CD14-positive monocyte (primary cell): Measurements from ENCODE around the gene FANCC. TPM values are rescaled to one million over a fixed set of nuclear protein-coding genes. Genes with fewer than 3 reads are reported as not detected.

ENCODE experiments used
- DNase-seq, 3 donors: peaks; one replicate each; pipeline ENCODE4 v3.0.0-alpha.2; 2011 to 2022
- H2AFZ ChIP-seq: 2 replicates; pipeline ENCODE4 v1.6.0; 2012; ENCODE audit warnings: mild to moderate bottlenecking, low read depth, low read length, inconsistent platforms; ENCODE audit not compliant: insufficient read depth, poor library complexity, severe bottlenecking
- H3K27ac ChIP-seq, 2 donors: 1 replicate in 1 of 2; 2 replicates in 1 of 2; pipeline ENCODE4 v1.5.1; 2012 to 2013; ENCODE audit warnings: low read length in 2 of 2, control low read depth in 1 of 2, inconsistent platforms in 1 of 2, low read depth in 1 of 2, mild to moderate bottlenecking in 1 of 2
- H3K27me3 ChIP-seq, 2 donors: one replicate each; pipeline versions ENCODE4 v1.6.0 to v1.6.1; 2011 to 2013; ENCODE audit warnings: low read length in 2 of 2; ENCODE audit not compliant: control insufficient read depth in 2 of 2, insufficient read depth in 2 of 2
- H3K36me3 ChIP-seq, 2 donors: replicated peaks in 1 of 2; 1 replicate in 1 of 2; 2 replicates in 1 of 2; pipeline versions ENCODE4 v1.5.1 to v1.6.1; 2012 to 2013; ENCODE audit warnings: low read length in 2 of 2, control low read depth in 1 of 2, inconsistent platforms in 1 of 2, mild to moderate bottlenecking in 1 of 2; ENCODE audit not compliant: insufficient read depth in 2 of 2, control insufficient read depth in 1 of 2
- H3K4me1 ChIP-seq, 2 donors: 1 replicate in 1 of 2; 2 replicates in 1 of 2; pipeline versions ENCODE4 v1.5.1 to v1.6.1; 2012 to 2013; ENCODE audit warnings: low read length in 2 of 2, control low read depth in 1 of 2, inconsistent platforms in 1 of 2, mild to moderate bottlenecking in 1 of 2, moderate library complexity in 1 of 2; ENCODE audit not compliant: insufficient read depth in 2 of 2, control insufficient read depth in 1 of 2
- H3K4me2 ChIP-seq: replicated peaks from 2 replicates; pipeline ENCODE3; 2012; ENCODE audit warnings: low read length, moderate library complexity, mild to moderate bottlenecking; ENCODE audit not compliant: poor library complexity, severe bottlenecking; ENCODE audit errors: extremely low read depth
- H3K4me3 ChIP-seq, 3 experiments: fragments of 200-600 bp in 1 of 3; sonication (generic) in 1 of 3; replicated peaks in 1 of 3; 1 replicate in 2 of 3; 2 replicates in 1 of 3; pipeline ENCODE4 v1.5.1; 2011 to 2013; ENCODE audit warnings: low read length in 3 of 3, mild to moderate bottlenecking in 3 of 3, control low read depth in 2 of 3, low read depth in 2 of 3, inconsistent platforms in 1 of 3, moderate library complexity in 1 of 3
- H3K79me2 ChIP-seq: 2 replicates; pipeline ENCODE4 v1.6.0; 2012; ENCODE audit warnings: mild to moderate bottlenecking, control low read depth, inconsistent platforms, low read length, moderate library complexity; ENCODE audit not compliant: insufficient read depth
- H3K9ac ChIP-seq: 2 replicates; pipeline ENCODE4 v1.6.0; 2017; ENCODE audit warnings: low read length, mild to moderate bottlenecking; ENCODE audit not compliant: insufficient read depth, poor library complexity, severe bottlenecking
- H3K9me3 ChIP-seq, 2 donors: replicated peaks in 1 of 2; 1 replicate in 1 of 2; 2 replicates in 1 of 2; pipeline versions ENCODE4 v1.5.1 to v1.6.1; 2012 to 2013; ENCODE audit warnings: low read length in 2 of 2, control low read depth in 1 of 2; ENCODE audit not compliant: control insufficient read depth in 1 of 2, insufficient read depth in 1 of 2
- H4K20me1 ChIP-seq: 2 replicates; pipeline ENCODE4 v1.6.0; 2012; ENCODE audit warnings: mild to moderate bottlenecking, low read length, control low read depth, moderate library complexity; ENCODE audit not compliant: insufficient read depth
- H3K27ac Mint-ChIP-seq, 7 donors: one replicate each; pipeline ENCODE4 v1.8.0; 2020; ENCODE audit warnings: mild to moderate bottlenecking in 7 of 7, mixed read lengths in 7 of 7, moderate library complexity in 6 of 7, inconsistent platforms in 2 of 7
- H3K27me3 Mint-ChIP-seq, 3 donors: one replicate each; pipeline ENCODE4 v1.8.0; 2021 to 2022; ENCODE audit warnings: low read depth in 3 of 3, mild to moderate bottlenecking in 3 of 3, mixed read lengths in 3 of 3, moderate library complexity in 3 of 3, inconsistent platforms in 1 of 3
- H3K36me3 Mint-ChIP-seq, 2 donors: one replicate each; pipeline ENCODE4 v1.8.0; 2020; ENCODE audit warnings: mixed read lengths in 2 of 2, inconsistent platforms in 1 of 2, mild to moderate bottlenecking in 1 of 2
- H3K4me1 Mint-ChIP-seq: one replicate; pipeline ENCODE4 v1.8.0; 2020; ENCODE audit warnings: mild to moderate bottlenecking, mixed read lengths
- H3K4me3 Mint-ChIP-seq, 2 donors: one replicate each; pipeline ENCODE4 v1.8.0; 2020; ENCODE audit warnings: mild to moderate bottlenecking in 2 of 2, mixed read lengths in 2 of 2, moderate library complexity in 1 of 2
- H3K9me3 Mint-ChIP-seq, 7 donors: one replicate each; pipeline ENCODE4 v1.8.0; 2020 to 2022; ENCODE audit warnings: mixed read lengths in 7 of 7, mild to moderate bottlenecking in 6 of 7, moderate library complexity in 6 of 7, inconsistent platforms in 2 of 7
- CTCF ChIP-seq: fragments of 200-600 bp; IDR thresholded peaks from one replicate; pipeline ENCODE4 v1.8.0; 2022; ENCODE audit warnings: antibody characterized with exemption, mild to moderate bottlenecking
- WGBS: methylation state at CpG from one replicate; pipeline ENCODE4 v1.1.5; 2013; ENCODE audit warnings: missing lambda C conversion rate; ENCODE audit not compliant: insufficient coverage; 5-methylcytosine and 5-hydroxymethylcytosine counted together
- intact Hi-C, 2 donors: fragments of 100-400 bp; cut with micrococcal nuclease; formaldehyde crosslinking; loops; one replicate each; pipeline versions ENCODE4 v1.15.0 to v1.15.1; 2023
- polyA plus RNA-seq, 3 donors: library from polyadenylated mRNA; depleted of rRNA in 1 of 3; unstranded in 2 of 3; stranded (reverse) in 1 of 3; fragments of 300-500 nt in 2 of 3; fragments of >200 nt in 1 of 3; fragmentation: Illumina TruSeq in 2 of 3; gene quantifications; 1 replicate in 2 of 3; 2 replicates in 1 of 3; pipeline ENCODE4 v1.2.3, GENCODE V29; 2012 to 2021

FANCC gene
- polyA plus RNA-seq, 3 donors, result 1.2 to 2.2 (median 1.5) TPM

GRCh38 chr9:95292226-95292625 is 25.3 kb downstream of the FANCC start:
- H3K4me1 Mint-ChIP-seq, result peaks cover 4% of the 10 kb centered on the region
- H3K4me3 ChIP-seq, result no peak overlapping the region
- DNase-seq, result no peak
- H3K9me3 Mint-ChIP-seq, result peaks cover 0 to 3% (median 2%) of the 10 kb centered on the region in 7 donors
- no peak overlapping the region for H3K4me2 ChIP-seq
- H3K36me3 ChIP-seq, result no peaks in the 10 kb centered on the region
- no peaks in the 10 kb centered on the region for H3K9me3 ChIP-seq
- H3K36me3 Mint-ChIP-seq, result peaks cover 2 to 5% of the 10 kb centered on the region in 2 donors
- H3K27ac Mint-ChIP-seq, result no peak overlapping the region
- TF ChIP-seq CTCF, result no peak
- no peak overlapping the region for H3K27ac ChIP-seq
- H2AFZ ChIP-seq, result no peak overlapping the region
- no peak overlapping the region for H3K9ac ChIP-seq
- WGBS, result 97% methylated on average over 41 of the region's 41 CpGs
- no peaks in the 10 kb centered on the region for H3K27me3 Mint-ChIP-seq
- no peaks in the 10 kb centered on the region for H3K4me1 ChIP-seq
- H3K27me3 ChIP-seq, result no peaks in the 10 kb centered on the region
- H3K79me2 ChIP-seq, result no peaks in the 10 kb centered on the region
- no peaks in the 10 kb centered on the region for H4K20me1 ChIP-seq
- no peak overlapping the region for H3K4me3 Mint-ChIP-seq
- intact Hi-C loops, result no loop called here

GRCh38 chr9:95286151-95286550 is 31.4 kb downstream of the FANCC start:
- intact Hi-C loops, result no loop called here
- H3K4me3 ChIP-seq, result no peak overlapping the region
- no peak for TF ChIP-seq CTCF
- no CpG with 5 or more reads among the region's 2 CpGs for WGBS
- H3K36me3 ChIP-seq, result no peaks in the 10 kb centered on the region
- no peak for DNase-seq
- peaks cover 0 to 6% of the 10 kb centered on the region in 2 donors for H3K9me3 ChIP-seq
- no peaks in the 10 kb centered on the region for H3K27me3 Mint-ChIP-seq
- peaks cover 4% of the 10 kb centered on the region for H3K4me1 Mint-ChIP-seq
- H3K79me2 ChIP-seq, result no peaks in the 10 kb centered on the region
- H3K36me3 Mint-ChIP-seq, result no peaks in the 10 kb centered on the region
- H3K4me2 ChIP-seq, result no peak overlapping the region
- no peak overlapping the region for H3K27ac Mint-ChIP-seq
- peaks cover 1 to 9% (median 3%) of the 10 kb centered on the region in 7 donors for H3K9me3 Mint-ChIP-seq
- H2AFZ ChIP-seq, result no peak overlapping the region
- H3K4me1 ChIP-seq, result no peaks in the 10 kb centered on the region
- no peaks in the 10 kb centered on the region for H3K27me3 ChIP-seq
- no peak overlapping the region for H3K9ac ChIP-seq
- no peak overlapping the region for H3K4me3 Mint-ChIP-seq
- H4K20me1 ChIP-seq, result no peaks in the 10 kb centered on the region
- H3K27ac ChIP-seq, result no peak overlapping the region
